Panc1 (cell line): ENCODE data around the gene ABHD14A. TPM values are rescaled to one million over a fixed set of nuclear protein-coding genes. Genes with fewer than 3 reads are reported as not detected.

Experiments used
- ATAC-seq: fragments of 200-7000 bp; cut with Tn5 transposase; 2 replicates; pipeline ENCODE4 v1.9.1; 2020; ENCODE audit warnings: mild to moderate bottlenecking, moderate library complexity
- BruUV-seq: library from RNA; stranded (reverse); fragments of 400-500 nt; replicated peaks from 2 replicates; lab custom pipeline; 2021; lab: Mats Ljungman, UMichigan
- CTCF ChIA-PET: fragments of 300-600 bp; sonication (Branson Sonifier 250); formaldehyde crosslinking; loops from one replicate; lab custom pipeline; 2022; ENCODE audit warnings: antibody characterized with exemption; lab: Charles Lee
- POLR2A ChIA-PET: fragments of 300-600 bp; sonication (Branson Sonifier 250); formaldehyde crosslinking; loops from one replicate; lab custom pipeline; 2022; ENCODE audit warnings: antibody characterized with exemption; lab: Charles Lee
- DNase-seq: peaks from one replicate; pipeline ENCODE4 v3.0.0-alpha.2; 2010; ENCODE audit warnings: low read depth, low spot score
- H3K27ac ChIP-seq: 2 replicates; pipeline ENCODE4 v1.5.1; 2011; ENCODE audit warnings: mild to moderate bottlenecking, low read length, inconsistent platforms
- H3K27me3 ChIP-seq: fragments of 200-500 bp; sonication (Bioruptor generic); 2 replicates; pipeline ENCODE4 v1.6.0; 2014; ENCODE audit warnings: low read length, inconsistent platforms; ENCODE audit not compliant: control insufficient read depth, insufficient read depth
- H3K36me3 ChIP-seq: fragments of 200-500 bp; sonication (Bioruptor generic); 2 replicates; pipeline ENCODE4 v1.5.1; 2014; ENCODE audit warnings: inconsistent platforms, mild to moderate bottlenecking, low read length, moderate library complexity; ENCODE audit not compliant: control insufficient read depth, insufficient read depth
- H3K4me1 ChIP-seq: 2 replicates; pipeline ENCODE4 v1.5.1; 2011; ENCODE audit warnings: inconsistent platforms, mild to moderate bottlenecking, low read length, moderate library complexity; ENCODE audit not compliant: control insufficient read depth, insufficient read depth
- H3K4me3 ChIP-seq, 2 experiments: 2 replicates each; pipeline ENCODE4 v1.5.1; 2011 to 2012; ENCODE audit warnings: low read depth in 2 of 2, low read length in 2 of 2, mild to moderate bottlenecking in 2 of 2, inconsistent platforms in 1 of 2, moderate library complexity in 1 of 2
- H3K9me3 ChIP-seq: fragments of 200-500 bp; sonication (Bioruptor generic); 2 replicates; pipeline ENCODE4 v1.5.1; 2014; ENCODE audit warnings: low read depth, mild to moderate bottlenecking, inconsistent platforms, low read length, moderate library complexity; ENCODE audit not compliant: control insufficient read depth, insufficient read depth
- POLR2AphosphoS5 ChIP-seq: IDR thresholded peaks from 2 replicates; pipeline ENCODE4 v1.6.1; 2012; ENCODE audit warnings: mild to moderate bottlenecking, low read depth, low read length, moderate library complexity
- SIN3A ChIP-seq: IDR thresholded peaks from 2 replicates; pipeline ENCODE4 v1.6.1; 2012; ENCODE audit warnings: low read depth, mild to moderate bottlenecking, low read length, moderate library complexity, borderline replicate concordance; ENCODE audit not compliant: insufficient read depth
- TCF7L2 ChIP-seq: IDR thresholded peaks from 2 replicates; pipeline ENCODE4 v1.6.1; 2011; ENCODE audit warnings: mild to moderate bottlenecking, low read depth, low read length, inconsistent platforms
- in situ Hi-C: cut with HindIII; loops from 2 replicates; pipeline ENCODE4 v1.10.0; 2016; ENCODE audit warnings: low sequenced_read_pairs, low pct_unique_long_range_greater_than_20kb
- intact Hi-C: fragments of 100-400 bp; cut with micrococcal nuclease; formaldehyde crosslinking; loops from one replicate; pipeline ENCODE4 v1.10.0; 2022; ENCODE audit not compliant: unreplicated experiment
- total RNA-seq: library from RNA; stranded (reverse); gene quantifications from one replicate; pipeline ENCODE4 v1.2.1, GENCODE V29; 2021; ENCODE audit not compliant: unreplicated experiment
- TF ChIP-seq, protein P1 (sequence below), 2 experiments: IDR thresholded peaks; 2 replicates each; pipeline ENCODE4 v1.6.1; 2011 to 2012; ENCODE audit warnings: low read depth in 2 of 2, control low read depth in 1 of 2, low read length in 1 of 2, mild to moderate bottlenecking in 1 of 2, moderate library complexity in 1 of 2; ENCODE audit not compliant: insufficient read depth in 1 of 2
- TF ChIP-seq, protein P2 (sequence below): fragments of 450-650 bp; IDR thresholded peaks from 2 replicates; pipeline ENCODE4 v1.5.1; 2017; ENCODE audit warnings: mild to moderate bottlenecking

The ABHD14A gene
- total RNA-seq, 1 experiment from 2014 or later: 11.3 TPM

DNA sequence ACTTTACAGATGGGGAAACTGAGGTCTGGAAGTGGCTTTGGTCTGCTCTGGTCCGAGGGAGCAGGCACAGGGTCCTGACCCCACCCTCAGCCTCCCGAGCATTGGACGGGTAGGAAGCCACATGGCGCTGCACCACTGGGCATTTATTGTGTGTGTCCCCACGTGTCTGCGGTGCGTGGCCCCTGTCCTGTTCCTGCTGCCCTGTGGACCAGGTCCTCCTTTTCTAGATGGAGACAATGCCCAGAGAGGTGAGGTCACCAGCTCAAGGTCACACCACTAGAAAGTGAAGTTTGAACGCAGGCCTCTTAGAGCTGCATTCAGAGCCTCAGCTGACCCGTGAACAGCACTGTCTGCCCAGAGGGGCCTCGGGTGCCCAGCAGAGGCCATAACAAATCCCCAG is 54.7 kb downstream of the ABHD14A start:
- H3K4me1 ChIP-seq: no peaks in the 10 kb centered on the region
- no peak for ATAC-seq
- no peak overlapping the region for H3K4me3 ChIP-seq
- in situ Hi-C loops (no loop called here), intact Hi-C loops (no loop called here)
- POLR2A ChIA-PET: no interaction called here
- BruUV-seq: no TSS peak
- no peak for DNase-seq
- no peaks in the 10 kb centered on the region for H3K36me3 ChIP-seq
- no peak for TF ChIP-seq POLR2AphosphoS5
- TF ChIP-seq TCF7L2: no peak
- TF ChIP-seq, protein P1, sequence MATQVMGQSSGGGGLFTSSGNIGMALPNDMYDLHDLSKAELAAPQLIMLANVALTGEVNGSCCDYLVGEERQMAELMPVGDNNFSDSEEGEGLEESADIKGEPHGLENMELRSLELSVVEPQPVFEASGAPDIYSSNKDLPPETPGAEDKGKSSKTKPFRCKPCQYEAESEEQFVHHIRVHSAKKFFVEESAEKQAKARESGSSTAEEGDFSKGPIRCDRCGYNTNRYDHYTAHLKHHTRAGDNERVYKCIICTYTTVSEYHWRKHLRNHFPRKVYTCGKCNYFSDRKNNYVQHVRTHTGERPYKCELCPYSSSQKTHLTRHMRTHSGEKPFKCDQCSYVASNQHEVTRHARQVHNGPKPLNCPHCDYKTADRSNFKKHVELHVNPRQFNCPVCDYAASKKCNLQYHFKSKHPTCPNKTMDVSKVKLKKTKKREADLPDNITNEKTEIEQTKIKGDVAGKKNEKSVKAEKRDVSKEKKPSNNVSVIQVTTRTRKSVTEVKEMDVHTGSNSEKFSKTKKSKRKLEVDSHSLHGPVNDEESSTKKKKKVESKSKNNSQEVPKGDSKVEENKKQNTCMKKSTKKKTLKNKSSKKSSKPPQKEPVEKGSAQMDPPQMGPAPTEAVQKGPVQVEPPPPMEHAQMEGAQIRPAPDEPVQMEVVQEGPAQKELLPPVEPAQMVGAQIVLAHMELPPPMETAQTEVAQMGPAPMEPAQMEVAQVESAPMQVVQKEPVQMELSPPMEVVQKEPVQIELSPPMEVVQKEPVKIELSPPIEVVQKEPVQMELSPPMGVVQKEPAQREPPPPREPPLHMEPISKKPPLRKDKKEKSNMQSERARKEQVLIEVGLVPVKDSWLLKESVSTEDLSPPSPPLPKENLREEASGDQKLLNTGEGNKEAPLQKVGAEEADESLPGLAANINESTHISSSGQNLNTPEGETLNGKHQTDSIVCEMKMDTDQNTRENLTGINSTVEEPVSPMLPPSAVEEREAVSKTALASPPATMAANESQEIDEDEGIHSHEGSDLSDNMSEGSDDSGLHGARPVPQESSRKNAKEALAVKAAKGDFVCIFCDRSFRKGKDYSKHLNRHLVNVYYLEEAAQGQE (IDR thresholded peaks at IDR 0.05; ENCODE audit: insufficient read depth in 1 of 2, low read depth in 2 of 2, low read length in 1 of 2): no peak
- TF ChIP-seq, protein P2, sequence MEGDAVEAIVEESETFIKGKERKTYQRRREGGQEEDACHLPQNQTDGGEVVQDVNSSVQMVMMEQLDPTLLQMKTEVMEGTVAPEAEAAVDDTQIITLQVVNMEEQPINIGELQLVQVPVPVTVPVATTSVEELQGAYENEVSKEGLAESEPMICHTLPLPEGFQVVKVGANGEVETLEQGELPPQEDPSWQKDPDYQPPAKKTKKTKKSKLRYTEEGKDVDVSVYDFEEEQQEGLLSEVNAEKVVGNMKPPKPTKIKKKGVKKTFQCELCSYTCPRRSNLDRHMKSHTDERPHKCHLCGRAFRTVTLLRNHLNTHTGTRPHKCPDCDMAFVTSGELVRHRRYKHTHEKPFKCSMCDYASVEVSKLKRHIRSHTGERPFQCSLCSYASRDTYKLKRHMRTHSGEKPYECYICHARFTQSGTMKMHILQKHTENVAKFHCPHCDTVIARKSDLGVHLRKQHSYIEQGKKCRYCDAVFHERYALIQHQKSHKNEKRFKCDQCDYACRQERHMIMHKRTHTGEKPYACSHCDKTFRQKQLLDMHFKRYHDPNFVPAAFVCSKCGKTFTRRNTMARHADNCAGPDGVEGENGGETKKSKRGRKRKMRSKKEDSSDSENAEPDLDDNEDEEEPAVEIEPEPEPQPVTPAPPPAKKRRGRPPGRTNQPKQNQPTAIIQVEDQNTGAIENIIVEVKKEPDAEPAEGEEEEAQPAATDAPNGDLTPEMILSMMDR: no peak
- no peak for TF ChIP-seq SIN3A
- CTCF ChIA-PET: no interaction called here
- no peaks in the 10 kb centered on the region for H3K27me3 ChIP-seq
- no peaks in the 10 kb centered on the region for H3K9me3 ChIP-seq
- no peak overlapping the region for H3K27ac ChIP-seq

Other genes starting within 250 kb of the ABHD14A start
- gene IQCF6, start 195.8 kb upstream of the ABHD14A start, total RNA-seq: not detected
- not detected for gene IQCF2, start 113.4 kb upstream of the ABHD14A start, total RNA-seq
- gene IQCF5, start 99.5 kb upstream of the ABHD14A start, total RNA-seq: not detected
- gene IQCF1, start 71.7 kb upstream of the ABHD14A start, total RNA-seq: not detected
- 54.5 TPM for gene RRP9, start 33.2 kb upstream of the ABHD14A start, total RNA-seq
- gene PARP3, start 32.7 kb upstream of the ABHD14A start, total RNA-seq: 16.1 TPM
- gene GPR62, start 19.7 kb upstream of the ABHD14A start, total RNA-seq: not detected
- 58.0 TPM for gene PCBP4, start 7.6 kb upstream of the ABHD14A start, total RNA-seq
- 40.7 TPM for gene ABHD14B, start 1.0 kb upstream of the ABHD14A start, total RNA-seq
- 50.3 TPM for gene ACY1, start 8.5 kb downstream of the ABHD14A start, total RNA-seq
- gene RPL29, start 20.8 kb downstream of the ABHD14A start, total RNA-seq: 696 TPM
- 13.1 TPM for gene DUSP7, start 81.5 kb downstream of the ABHD14A start, total RNA-seq
- gene POC1A, start 179.4 kb downstream of the ABHD14A start, total RNA-seq: 25.7 TPM
- gene ALAS1, start 223.1 kb downstream of the ABHD14A start, total RNA-seq: 89.4 TPM